ENCODE results near the gene KCNQ2.

KCNQ2 gene

DNA sequence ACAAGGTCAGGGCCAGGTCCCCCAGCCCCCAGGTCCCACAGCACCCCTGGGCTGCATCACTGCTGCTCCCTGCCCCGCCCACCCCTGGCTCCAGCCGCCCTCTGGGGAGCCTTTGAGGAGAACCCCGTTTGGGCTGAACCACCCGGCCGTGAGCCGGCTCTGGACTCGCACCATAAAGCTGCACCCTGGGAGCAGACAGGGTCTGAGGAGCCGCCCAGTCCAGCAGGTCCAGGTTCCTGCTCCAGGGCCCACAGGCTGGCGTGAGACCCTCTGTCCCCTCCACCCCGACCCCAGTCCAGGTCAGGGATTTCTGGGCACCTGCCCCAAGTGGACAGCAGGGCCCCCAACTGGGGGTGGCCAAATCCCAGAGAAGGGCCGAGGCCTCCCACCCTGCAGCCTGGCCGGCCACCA is 119.6 kb downstream of the KCNQ2 start:
- Histone ChIP-seq H3K4me1 (ENCODE audit: control insufficient read depth, low read depth, low read length) (no peaks in the 10 kb centered on the region), H3K36me3 (ENCODE audit: control insufficient read depth, low read depth, low read length) (no peaks in the 10 kb centered on the region), H3K27ac (ENCODE audit: low read length) (no peak overlapping the region), H3K27me3 (ENCODE audit: control insufficient read depth, insufficient read depth, low read length) (no peaks in the 10 kb centered on the region), H3K9ac (ENCODE audit: low read length) (no peak overlapping the region), H3K9me3 (ENCODE audit: control insufficient read depth, low read depth, low read length) (no peaks in the 10 kb centered on the region), H3K4me3 (ENCODE audit: low read length) (no peak overlapping the region)

DNA sequence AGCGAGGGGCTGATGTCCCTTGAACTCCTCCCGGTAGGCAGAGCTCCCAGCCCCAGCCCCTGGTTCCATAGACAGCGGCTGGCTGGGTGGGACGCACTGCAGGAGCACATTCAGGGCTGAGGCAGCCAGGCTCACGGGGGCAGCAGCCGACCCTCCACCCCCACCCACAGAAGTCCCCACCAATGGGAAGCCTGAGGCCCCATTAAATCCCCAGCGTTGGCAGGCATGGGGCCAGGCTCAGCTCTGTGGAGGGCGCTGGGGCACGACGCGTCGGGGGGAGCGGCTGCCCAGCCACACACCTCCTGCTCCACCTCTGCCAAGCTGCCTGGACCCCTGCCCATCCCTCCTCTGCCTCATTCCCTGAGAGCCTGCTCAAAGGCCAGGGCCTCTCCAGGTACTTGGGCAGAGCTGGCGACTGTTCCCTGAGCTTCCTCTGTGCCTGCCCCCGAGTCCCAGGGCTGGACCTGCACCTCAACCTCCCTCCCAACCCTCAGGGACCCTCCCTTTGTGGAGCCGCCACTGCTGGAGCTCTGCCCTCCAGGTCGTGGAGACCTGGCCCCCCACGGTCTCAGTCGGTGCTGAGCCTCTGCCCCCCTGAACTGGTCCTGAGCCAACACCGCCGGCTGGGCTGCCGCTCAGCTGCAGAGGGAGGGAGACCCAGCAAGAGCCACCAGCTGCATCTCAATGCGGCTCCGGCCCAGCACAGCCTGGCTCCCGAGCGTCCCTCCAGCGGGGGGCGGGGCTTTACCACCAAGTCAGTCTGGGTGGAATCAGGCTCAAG is 120.5 kb downstream of the KCNQ2 start:
- no peaks in the 10 kb centered on the region for H3K36me3 ChIP-seq (ENCODE audit: control insufficient read depth, low read depth, low read length)
- no peak overlapping the region for H3K9ac ChIP-seq (ENCODE audit: low read length)
- H3K4me1 ChIP-seq (ENCODE audit: control insufficient read depth, low read depth, low read length): no peaks in the 10 kb centered on the region
- no peaks in the 10 kb centered on the region for H3K9me3 ChIP-seq (ENCODE audit: control insufficient read depth, low read depth, low read length)
- no peak overlapping the region for H3K27ac ChIP-seq (ENCODE audit: low read length)
- H3K27me3 ChIP-seq (ENCODE audit: control insufficient read depth, insufficient read depth, low read length): no peaks in the 10 kb centered on the region
- H3K4me3 ChIP-seq (ENCODE audit: low read length): no peak overlapping the region

DNA sequence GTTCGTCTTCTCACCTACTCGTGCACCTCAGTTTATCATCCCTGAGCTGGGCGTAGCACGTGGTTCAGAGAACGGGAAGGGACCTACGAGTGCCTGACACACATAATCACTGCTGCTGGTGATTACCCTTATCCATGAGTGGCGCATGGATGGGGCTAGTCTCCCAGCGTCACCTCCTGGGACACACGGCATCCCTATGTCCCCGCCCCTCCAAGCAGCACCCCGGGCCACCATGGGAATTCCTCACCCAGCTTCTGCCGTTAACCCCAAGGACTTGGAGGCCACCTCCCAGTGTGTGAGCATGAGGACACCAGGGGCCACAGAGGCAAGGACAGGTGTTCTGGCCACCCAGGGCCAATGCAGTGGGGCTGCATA is 121.1 kb downstream of the KCNQ2 start:
- no peaks in the 10 kb centered on the region for H3K27me3 ChIP-seq (ENCODE audit: control insufficient read depth, insufficient read depth, low read length)
- no peaks in the 10 kb centered on the region for H3K36me3 ChIP-seq (ENCODE audit: control insufficient read depth, low read depth, low read length)
- H3K9me3 ChIP-seq (ENCODE audit: control insufficient read depth, low read depth, low read length): no peaks in the 10 kb centered on the region
- no peak overlapping the region for H3K27ac ChIP-seq (ENCODE audit: low read length)
- H3K9ac ChIP-seq (ENCODE audit: low read length): no peak overlapping the region
- no peak overlapping the region for H3K4me3 ChIP-seq (ENCODE audit: low read length)
- no peaks in the 10 kb centered on the region for H3K4me1 ChIP-seq (ENCODE audit: control insufficient read depth, low read depth, low read length)

DNA sequence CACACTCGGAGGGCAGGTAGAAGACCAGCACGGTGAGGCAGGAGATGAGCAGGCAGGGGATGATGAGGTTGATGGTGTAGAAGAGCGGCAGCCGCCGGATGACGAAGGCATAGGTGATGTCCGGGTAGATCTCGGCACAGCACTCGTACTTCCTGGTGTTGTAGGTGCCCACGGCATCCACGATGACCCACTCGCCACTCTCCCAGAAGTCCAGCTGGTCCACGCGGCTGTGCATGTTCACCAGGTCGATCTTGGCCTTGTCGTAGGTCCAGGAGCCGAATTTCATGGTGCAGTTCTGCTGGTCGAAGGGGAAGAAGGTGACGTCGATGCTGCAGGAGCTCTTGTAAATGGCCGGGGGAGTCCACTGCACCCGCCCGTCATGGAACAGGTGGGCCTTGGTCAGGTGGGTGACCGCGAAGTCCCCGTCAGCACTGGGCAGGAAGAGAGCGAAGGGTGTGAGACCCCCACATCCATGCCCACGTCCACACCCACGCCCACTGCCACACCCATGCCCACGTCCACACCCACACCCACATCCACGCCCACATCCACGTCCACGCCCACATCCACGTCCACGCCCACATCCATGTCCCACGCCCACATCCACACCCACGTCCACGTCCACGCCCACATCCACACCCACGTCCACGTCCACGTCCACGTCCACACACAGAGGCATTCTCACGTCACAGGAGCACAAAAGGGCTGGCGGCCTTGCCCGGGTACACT is 121.7 kb downstream of the KCNQ2 start:
- H3K4me3 ChIP-seq (ENCODE audit: low read length): no peak overlapping the region
- no peaks in the 10 kb centered on the region for H3K27me3 ChIP-seq (ENCODE audit: control insufficient read depth, insufficient read depth, low read length)
- H3K4me1 ChIP-seq (ENCODE audit: control insufficient read depth, low read depth, low read length): no peaks in the 10 kb centered on the region
- H3K27ac ChIP-seq (ENCODE audit: low read length): no peak overlapping the region
- no peak overlapping the region for H3K9ac ChIP-seq (ENCODE audit: low read length)
- H3K9me3 ChIP-seq (ENCODE audit: control insufficient read depth, low read depth, low read length): no peaks in the 10 kb centered on the region
- H3K36me3 ChIP-seq (ENCODE audit: control insufficient read depth, low read depth, low read length): no peaks in the 10 kb centered on the region

All from iPS-18a (cell line).